Skeletal muscle tissue (tissue), 4 donors: ENCODE results near the gene SAMM50. TPM values are rescaled to one million over a fixed set of nuclear protein-coding genes. Genes with fewer than 3 reads are reported as not detected.
A peak's percentile ranks its signal among the peaks of the same experiment; 100 is the strongest.

Experiments
- H3K27ac ChIP-seq: one replicate; pipeline ENCODE4 v1.7.0; 2013; ENCODE audit warnings: mild to moderate bottlenecking, low read depth, low read length, inconsistent platforms
- H3K27me3 ChIP-seq, 3 donors: one replicate each; pipeline ENCODE4 v1.7.0; 2013; ENCODE audit warnings: low read length in 3 of 3; ENCODE audit not compliant: control insufficient read depth in 3 of 3, insufficient read depth in 3 of 3
- H3K36me3 ChIP-seq, 3 donors: one replicate each; pipeline ENCODE4 v1.7.0; 2013; ENCODE audit warnings: low read length in 3 of 3; ENCODE audit not compliant: control insufficient read depth in 3 of 3, insufficient read depth in 3 of 3
- H3K4me1 ChIP-seq, 3 donors: one replicate each; pipeline ENCODE4 v1.7.0; 2013; ENCODE audit warnings: low read length in 3 of 3, mild to moderate bottlenecking in 3 of 3; ENCODE audit not compliant: control insufficient read depth in 3 of 3, insufficient read depth in 3 of 3
- H3K4me3 ChIP-seq, 3 donors: one replicate each; pipeline ENCODE4 v1.7.0; 2013; ENCODE audit warnings: low read length in 3 of 3
- H3K9ac ChIP-seq, 3 donors: one replicate each; pipeline ENCODE4 v1.7.0; 2013; ENCODE audit warnings: low read length in 3 of 3, mild to moderate bottlenecking in 3 of 3, moderate library complexity in 2 of 3, low read depth in 1 of 3
- H3K9me3 ChIP-seq, 3 donors: one replicate each; pipeline ENCODE4 v1.7.0; 2013; ENCODE audit warnings: low read length in 3 of 3; ENCODE audit not compliant: control insufficient read depth in 3 of 3
- total RNA-seq: library from RNA; depleted of rRNA; stranded (reverse); fragments of >200 nt; gene quantifications from one replicate; pipeline ENCODE4 v1.2.3, GENCODE V29; 2014
- donor health status: Osteomylitis.

Gene SAMM50
- total RNA-seq, 1 donor from 2014 or later, result 59.5 TPM

DNA sequence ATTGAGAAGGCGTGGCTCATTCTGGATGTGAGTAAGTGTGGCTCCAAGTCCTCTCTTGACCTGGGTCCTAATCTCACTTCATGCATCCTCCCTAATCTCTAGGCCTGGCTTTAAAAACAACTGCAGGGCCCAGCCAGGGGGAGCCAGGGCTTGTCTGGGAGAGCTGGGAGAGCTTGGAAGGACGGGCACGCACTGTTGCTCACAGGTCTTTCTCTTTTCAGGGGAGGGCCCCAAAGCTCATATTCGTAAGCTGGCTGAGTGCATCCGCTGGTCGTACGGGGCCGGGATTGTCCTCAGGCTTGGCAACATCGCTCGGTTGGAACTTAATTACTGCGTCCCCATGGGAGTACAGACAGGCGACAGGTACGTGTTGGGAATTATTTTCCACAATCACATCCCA lies 34.8 kb downstream of the SAMM50 start:
- H3K27ac ChIP-seq, result no peak overlapping the region
- no peak overlapping the region for H3K9ac ChIP-seq
- peaks cover 41 to 63% (median 57%) of the 10 kb centered on the region in 3 donors for H3K36me3 ChIP-seq
- H3K4me1 ChIP-seq, result peaks cover 12 to 28% (median 25%) of the 10 kb centered on the region in 3 donors
- no peaks in the 10 kb centered on the region for H3K9me3 ChIP-seq
- no peak overlapping the region for H3K4me3 ChIP-seq
- no peaks in the 10 kb centered on the region for H3K27me3 ChIP-seq

DNA sequence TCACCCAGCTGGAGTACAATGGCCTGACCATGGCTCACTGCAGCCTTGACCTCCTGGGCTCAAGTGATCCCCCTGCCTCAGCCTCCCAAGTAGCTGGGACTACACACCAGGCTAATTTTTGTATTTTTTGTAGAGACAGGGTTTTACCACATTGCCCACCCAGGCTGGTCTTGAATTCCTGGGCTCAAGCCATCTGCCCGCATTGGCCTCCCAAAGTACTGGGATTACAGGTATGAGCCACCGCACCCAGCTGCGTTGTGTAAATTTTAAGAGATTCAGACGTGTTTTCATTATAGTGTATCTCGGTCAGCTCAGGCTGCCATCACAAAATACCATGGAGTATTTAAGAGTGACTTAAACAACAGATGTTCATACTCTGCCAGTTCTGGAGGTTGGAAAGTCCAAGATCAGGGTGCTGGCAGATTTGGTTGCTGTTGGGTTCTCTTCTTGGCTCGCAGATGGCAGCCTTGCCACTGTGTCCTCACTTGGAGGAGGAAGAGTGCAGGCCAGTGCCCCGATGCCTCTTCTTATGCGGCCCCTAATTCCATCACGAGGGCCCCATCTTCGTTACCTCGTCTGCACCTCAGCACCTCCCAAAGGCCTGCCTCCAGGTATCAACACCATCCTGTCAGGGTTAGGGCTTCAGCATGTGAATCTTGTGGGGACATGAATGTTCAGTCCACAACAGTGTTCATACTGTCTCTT lies 36.2 kb downstream of the SAMM50 start:
- Histone ChIP-seq H3K27ac (no peak overlapping the region), H3K9me3 (no peaks in the 10 kb centered on the region), H3K4me1 (peaks cover 12 to 33% (median 28%) of the 10 kb centered on the region in 3 donors), H3K9ac (no peak overlapping the region), H3K36me3 (peaks cover 45 to 67% (median 55%) of the 10 kb centered on the region in 3 donors), H3K4me3 (no peak overlapping the region), H3K27me3 (no peaks in the 10 kb centered on the region)

DNA sequence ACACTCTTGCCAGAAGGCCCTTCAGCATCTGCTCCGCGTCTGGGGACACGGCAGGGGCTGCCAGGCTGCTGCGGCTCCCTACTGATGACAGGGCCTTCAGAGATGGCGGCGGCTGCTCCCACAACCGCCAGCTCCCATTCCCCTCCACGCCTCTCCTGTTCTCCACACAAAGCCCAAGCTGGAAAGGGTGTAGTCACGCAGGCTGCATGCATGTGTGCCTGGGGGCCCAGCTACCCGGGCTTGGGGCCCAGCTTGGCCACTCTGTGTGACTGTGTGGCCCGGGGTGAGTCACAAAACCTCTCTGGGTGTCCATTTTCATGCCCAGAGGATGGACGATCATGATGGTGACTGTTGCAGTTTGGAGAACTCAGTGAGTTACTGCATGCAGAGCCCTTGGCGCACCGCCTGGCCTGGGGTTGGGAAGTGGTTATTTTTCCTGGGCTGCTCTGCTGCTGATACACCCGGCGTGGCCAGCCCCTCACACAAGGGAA lies 37.1 kb downstream of the SAMM50 start:
- no peak overlapping the region for H3K27ac ChIP-seq
- no peaks in the 10 kb centered on the region for H3K9me3 ChIP-seq
- H3K4me1 ChIP-seq, result peaks cover 12 to 33% (median 24%) of the 10 kb centered on the region in 3 donors
- no peak overlapping the region for H3K4me3 ChIP-seq
- peaks cover 52 to 73% (median 56%) of the 10 kb centered on the region in 3 donors for H3K36me3 ChIP-seq
- H3K9ac ChIP-seq, result no peak overlapping the region
- no peaks in the 10 kb centered on the region for H3K27me3 ChIP-seq

DNA sequence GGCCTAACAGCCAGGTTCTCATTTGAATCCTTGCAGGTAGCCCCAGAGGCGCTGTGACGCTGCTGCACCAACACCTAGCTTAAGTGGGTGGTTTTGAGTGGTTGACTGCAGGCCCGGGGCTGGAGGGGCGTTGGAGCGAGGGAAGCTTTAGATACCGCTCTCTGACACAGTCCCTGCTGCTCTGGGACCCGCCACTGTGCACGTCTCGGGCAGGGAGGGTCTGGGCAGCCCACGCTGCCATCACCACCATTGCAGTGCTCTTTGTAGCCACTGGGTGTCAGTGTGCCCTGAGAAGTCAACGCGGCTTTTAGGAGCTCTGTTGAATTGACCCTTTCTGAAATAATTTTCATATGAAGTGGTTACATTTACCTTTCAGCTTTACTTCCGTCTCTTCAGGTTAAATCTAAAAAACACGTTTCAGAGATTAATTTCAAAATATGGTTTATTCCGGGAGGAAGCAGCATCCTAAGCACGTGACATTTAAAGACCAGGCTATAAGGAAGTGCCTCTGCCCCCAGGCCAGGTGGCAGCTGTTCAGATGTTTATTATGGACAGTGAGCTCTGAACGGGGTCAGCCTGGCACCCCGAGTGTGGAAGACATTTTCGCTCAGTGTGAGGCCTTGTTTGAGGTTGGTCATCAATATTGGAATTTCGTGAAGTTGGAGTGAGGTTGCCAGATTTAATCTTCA lies 38.0 kb downstream of the SAMM50 start:
- no peaks in the 10 kb centered on the region for H3K9me3 ChIP-seq
- peak overlapping the region in 1 of 3 donors; percentile 0 for H3K9ac ChIP-seq
- no peaks in the 10 kb centered on the region for H3K27me3 ChIP-seq
- peak overlapping the region; percentile 27 for H3K27ac ChIP-seq
- H3K4me3 ChIP-seq, result no peak overlapping the region
- peaks cover 53 to 73% (median 56%) of the 10 kb centered on the region in 3 donors for H3K36me3 ChIP-seq
- H3K4me1 ChIP-seq, result peaks cover 12 to 35% (median 22%) of the 10 kb centered on the region in 3 donors

DNA sequence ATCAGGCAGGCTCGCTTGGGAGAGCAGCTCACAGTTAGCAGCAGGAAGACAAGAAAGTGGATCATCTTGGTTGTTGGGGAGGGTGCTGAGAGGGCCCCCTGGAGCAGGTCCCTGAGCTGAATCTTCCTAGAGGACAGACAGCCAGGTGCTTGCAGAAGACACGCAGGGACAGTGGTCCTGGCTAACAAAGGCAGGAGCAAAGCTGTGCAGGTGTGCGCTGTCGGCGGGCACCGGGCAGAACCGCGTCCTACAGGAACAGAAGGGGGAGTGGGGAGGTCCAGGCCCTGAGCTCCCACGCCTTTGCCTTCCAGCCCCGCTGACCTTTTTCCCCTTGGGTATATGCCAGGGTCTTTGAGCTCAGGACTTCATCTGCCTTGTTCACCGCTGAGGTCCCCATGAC lies 38.8 kb downstream of the SAMM50 start:
- Histone ChIP-seq H3K4me3 (no peak overlapping the region), H3K27me3 (no peaks in the 10 kb centered on the region), H3K9me3 (no peaks in the 10 kb centered on the region), H3K27ac (peak overlapping the region; percentile 27), H3K4me1 (peaks cover 15 to 40% (median 20%) of the 10 kb centered on the region in 3 donors), H3K9ac (peak overlapping the region in 2 of 3 donors; percentile 57 to 69), H3K36me3 (peaks cover 55 to 75% (median 60%) of the 10 kb centered on the region in 3 donors)

DNA sequence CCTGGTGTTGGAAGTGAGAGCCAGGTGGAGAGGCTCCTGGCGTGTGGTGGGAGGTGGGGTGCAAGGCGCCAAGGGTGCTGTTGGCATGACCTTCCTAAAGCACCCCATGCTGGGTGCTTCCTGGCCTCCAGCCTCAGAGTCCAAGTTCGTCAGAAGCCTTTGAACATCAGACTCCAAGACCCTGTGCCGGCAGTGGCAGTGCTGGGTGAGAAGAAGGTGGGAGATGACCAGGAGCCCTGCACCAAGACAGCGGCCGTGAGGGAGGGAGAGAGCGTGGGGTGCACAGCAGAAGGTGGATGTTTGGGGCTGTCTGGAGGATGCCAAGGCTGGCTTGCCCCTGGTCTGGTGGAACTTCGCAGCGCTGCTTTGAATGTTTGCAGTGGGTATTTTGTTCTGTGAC lies 39.2 kb downstream of the SAMM50 start:
- Histone ChIP-seq H3K27ac (no peak overlapping the region), H3K4me3 (no peak overlapping the region), H3K27me3 (no peaks in the 10 kb centered on the region), H3K4me1 (peaks cover 19 to 44% (median 20%) of the 10 kb centered on the region in 3 donors), H3K9me3 (no peaks in the 10 kb centered on the region), H3K36me3 (peaks cover 55 to 72% (median 64%) of the 10 kb centered on the region in 3 donors), H3K9ac (peak overlapping the region in 1 of 3 donors; percentile 69)

DNA sequence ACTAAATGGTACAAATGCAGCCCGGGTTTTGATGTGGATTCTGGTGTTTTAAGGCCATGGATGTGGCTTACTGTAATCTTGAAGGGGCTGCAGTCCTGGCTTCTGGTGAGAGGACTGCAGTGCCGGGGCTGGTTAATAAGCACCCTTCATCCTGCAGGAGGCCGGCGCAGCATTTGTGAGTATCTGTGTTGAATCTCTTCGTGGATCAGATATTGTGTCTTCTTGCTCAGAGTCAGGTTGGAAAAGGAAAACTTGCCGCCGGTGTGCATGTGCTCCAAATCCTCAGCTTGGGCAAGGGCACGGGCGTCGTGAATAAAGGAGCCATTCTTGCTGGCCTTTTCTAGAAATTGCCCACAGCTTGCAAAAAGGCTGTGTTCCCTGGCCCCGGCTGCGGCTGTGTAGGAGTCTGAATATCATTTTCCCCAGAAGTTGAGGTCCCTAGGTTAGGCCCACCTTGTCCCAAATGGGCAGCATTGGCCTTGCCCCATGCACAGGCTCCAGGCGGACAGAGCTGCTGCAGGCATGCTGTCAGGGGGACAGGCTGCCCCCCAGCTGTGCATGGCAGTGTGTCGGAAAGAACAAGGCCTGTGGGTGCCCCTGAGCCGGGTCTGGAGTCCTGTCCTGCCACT lies 39.9 kb downstream of the SAMM50 start:
- Histone ChIP-seq H3K9me3 (no peaks in the 10 kb centered on the region), H3K27ac (no peak overlapping the region), H3K9ac (peak overlapping the region in 1 of 3 donors; percentile 69), H3K4me1 (peaks cover 19 to 49% (median 20%) of the 10 kb centered on the region in 3 donors), H3K27me3 (no peaks in the 10 kb centered on the region), H3K36me3 (peaks cover 49 to 66% (median 58%) of the 10 kb centered on the region in 3 donors), H3K4me3 (no peak overlapping the region)

DNA sequence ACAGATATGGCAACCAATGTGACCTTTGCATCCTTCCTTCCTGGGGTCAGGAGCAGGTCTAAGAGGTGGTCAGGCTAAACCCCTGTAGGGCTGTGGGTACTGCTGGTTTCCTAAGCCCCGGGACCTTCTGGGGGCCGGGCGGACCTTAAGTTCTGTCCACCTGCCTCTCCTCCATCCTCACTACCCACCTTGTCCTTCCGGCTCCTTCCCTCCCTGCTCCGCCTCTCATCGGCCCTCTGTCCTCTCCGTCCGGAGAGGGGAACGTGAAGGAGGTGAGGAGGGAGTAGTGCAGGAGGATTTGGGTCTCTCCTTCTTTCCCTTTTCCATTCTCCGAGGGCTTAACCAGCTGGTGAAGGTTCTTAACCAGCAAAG lies 40.5 kb downstream of the SAMM50 start:
- H3K9me3 ChIP-seq, result no peaks in the 10 kb centered on the region
- peak overlapping the region in 1 of 3 donors; percentile 62 for H3K9ac ChIP-seq
- peaks cover 44 to 61% (median 52%) of the 10 kb centered on the region in 3 donors for H3K36me3 ChIP-seq
- peak overlapping the region in 1 of 3 donors; percentile 22 for H3K4me3 ChIP-seq
- H3K27ac ChIP-seq, result no peak overlapping the region
- H3K27me3 ChIP-seq, result no peaks in the 10 kb centered on the region
- H3K4me1 ChIP-seq, result peaks cover 19 to 49% (median 20%) of the 10 kb centered on the region in 3 donors

DNA sequence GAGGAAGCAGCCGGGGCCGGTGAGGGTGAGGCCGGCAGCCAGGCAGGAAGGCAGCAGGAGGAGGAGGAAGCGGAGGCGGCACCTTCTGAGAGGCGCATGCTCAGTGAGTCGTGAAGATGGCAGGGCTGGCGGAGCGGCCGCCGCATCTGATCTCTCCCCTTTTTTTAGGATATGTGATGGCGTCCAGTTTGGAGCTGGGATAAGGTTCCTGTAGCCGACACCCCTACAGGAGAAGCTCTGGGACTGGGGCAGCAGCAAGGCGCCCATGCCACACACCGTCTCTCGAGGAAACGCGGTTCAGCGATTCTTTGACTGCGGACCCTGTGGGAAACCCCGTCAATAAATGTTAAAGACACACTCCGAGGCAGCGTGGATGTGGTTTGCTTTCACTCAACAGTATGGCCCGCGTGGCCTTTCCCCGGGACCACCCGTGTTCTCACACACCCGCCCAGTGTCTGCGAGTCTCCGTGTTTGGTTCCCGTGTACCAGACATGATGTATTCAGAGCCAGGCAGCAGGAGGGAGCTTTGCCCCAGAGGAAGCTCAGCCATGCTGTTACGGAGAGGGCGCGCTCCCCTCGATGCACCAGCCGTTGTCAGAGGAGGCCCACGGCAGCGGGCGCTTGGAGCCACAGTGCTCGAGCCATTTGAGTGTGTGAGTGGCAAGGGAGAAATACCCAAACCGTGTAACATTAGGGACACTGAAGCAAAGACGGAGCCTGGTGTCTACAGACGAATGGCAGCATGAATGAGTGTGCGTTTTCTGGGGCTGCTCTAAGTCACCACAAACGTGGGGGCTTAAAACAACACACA lies 41.1 kb downstream of the SAMM50 start:
- no peak overlapping the region for H3K27ac ChIP-seq
- peak overlapping the region in 1 of 3 donors; percentile 41 for H3K4me3 ChIP-seq

More for the DNA sequence above, 41.1 kb downstream of the SAMM50 start:
- Histone ChIP-seq H3K9me3 (no peaks in the 10 kb centered on the region), H3K9ac (peak overlapping the region in 1 of 3 donors; percentile 62), H3K36me3 (peaks cover 42 to 55% (median 47%) of the 10 kb centered on the region in 3 donors), H3K27me3 (no peaks in the 10 kb centered on the region), H3K4me1 (peaks cover 19 to 49% (median 20%) of the 10 kb centered on the region in 3 donors)
